GM21423 (cell line): Measurements from ENCODE around the gene EOGT.

Experiments
- ATAC-seq: cut with Tn5 transposase; IDR thresholded peaks from one replicate; pipeline ENCODE4 v1.9.1; 2021; ENCODE audit warnings: mild to moderate bottlenecking, moderate library complexity; ENCODE audit not compliant: unreplicated experiment

The EOGT gene

GRCh38 chr3:69009559-69010410, 3.7 kb downstream of the EOGT start:
- no peak for ATAC-seq

DNA sequence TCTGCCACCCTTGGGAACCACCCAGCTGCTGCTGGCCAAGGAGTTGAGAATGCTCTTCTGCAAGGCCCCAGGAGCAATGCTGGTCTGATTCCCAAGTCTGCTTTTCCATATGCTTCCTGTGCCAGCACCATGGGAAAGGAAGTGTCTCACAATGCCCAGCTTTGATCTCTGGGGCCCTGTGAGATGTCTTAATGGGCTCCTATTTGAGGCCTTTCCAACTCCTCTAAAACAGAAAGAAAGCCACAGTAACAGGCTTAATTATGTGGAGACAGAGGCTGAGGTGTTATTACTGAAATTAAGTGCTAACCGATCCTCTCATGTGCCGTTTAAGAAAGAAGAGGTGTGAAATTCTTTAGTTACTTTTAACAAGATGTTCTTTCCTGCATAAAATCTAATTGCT, 4.5 kb downstream of the EOGT start:
- no peak for ATAC-seq

GRCh38 chr3:69005791-69006482, 7.5 kb downstream of the EOGT start:
- no peak for ATAC-seq

- no peak for ATAC-seq
Measured at GRCh38 chr3:69005071-69005790, 8.3 kb downstream of the EOGT start.

GRCh38 chr3:69004138-69004537, 9.3 kb downstream of the EOGT start:
- ATAC-seq, result no peak

- no peak for ATAC-seq
Measured at GRCh38 chr3:68999605-69000004, 13.9 kb downstream of the EOGT start.

DNA sequence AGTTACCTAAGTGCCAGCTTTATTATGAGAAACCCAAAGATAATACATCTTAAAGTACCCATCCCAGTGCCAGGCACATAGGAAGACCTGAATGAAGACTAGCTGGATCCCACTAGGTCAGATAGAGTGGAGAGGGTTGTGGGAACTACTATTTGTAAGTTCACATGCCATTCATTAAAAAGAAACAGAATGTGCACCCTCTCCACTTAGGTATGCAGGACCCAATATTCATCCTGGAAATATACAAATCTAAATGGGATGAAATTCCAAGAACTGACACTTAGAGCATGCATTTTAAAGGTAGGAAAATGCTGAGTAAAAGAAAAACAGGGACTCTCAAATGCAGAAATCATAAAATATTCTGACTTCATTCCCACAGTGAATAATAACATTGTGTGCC, 14.3 kb downstream of the EOGT start:
- ATAC-seq, result no peak

DNA sequence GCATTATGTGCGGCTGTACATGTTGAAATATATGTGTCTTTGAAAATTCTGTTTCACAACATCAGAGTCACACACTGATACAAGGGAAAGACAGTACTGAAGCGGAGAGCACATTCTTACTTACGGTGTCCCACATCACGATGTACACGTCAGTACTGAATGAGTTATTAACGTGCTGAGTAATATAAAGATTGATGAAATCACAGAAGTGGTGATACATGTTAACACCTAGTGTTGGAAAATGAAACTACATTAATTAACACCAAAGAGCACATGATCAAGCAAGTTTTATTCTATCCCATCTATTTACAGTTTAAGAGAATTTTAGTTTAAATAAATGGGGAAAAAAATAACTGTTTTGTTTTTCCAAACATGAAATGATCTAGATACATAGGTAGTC, 15.6 kb downstream of the EOGT start:
- no peak for ATAC-seq

DNA sequence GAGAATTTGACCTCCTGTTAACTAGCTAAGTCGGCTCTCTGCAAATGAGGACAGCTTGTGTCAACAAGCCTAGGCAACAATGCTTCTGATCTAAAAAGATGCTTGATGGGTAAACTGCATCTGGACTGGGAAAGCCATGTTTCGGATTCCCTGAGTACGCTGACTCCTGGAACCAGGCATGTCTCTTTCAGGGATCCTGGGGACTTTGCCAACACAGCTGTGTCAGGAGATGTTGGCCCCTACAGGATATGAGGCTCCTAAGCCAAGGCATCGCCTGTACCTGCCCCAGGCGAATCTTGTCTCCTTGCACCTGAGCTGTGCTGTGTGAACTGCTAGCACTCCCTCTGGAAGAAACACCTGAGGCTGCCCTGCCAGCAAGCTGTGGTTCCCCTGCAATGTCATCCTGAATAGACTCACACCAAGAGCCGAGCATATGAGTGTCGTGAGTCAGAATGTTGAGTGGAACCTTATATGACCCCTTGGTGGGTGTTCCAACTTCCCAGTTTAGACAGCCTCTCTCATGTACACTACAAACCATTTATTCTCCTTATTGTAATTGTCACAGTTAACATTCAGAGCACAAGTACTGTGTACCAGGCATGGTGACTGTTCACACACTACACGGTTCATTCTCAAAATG, 17.0 kb downstream of the EOGT start:
- ATAC-seq, result no peak

DNA sequence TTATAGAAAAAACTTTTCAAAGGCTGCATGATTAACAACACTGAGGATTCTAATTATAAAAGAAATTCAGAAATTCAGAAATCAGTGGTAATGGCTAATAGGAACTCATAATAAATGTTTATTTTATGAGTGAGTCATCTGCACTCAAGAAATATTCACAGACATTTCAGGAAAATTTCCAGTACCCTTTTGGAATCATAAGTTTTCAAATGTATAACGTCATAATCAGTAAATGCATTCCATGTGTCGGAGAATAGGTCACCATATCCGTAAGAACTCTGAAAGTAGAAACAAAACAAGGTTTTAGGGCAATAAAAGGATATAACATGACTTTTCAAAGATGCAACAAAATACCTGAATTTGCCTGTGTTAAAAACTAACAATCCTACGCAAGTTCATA, 24.7 kb downstream of the EOGT start:
- no peak for ATAC-seq

- no peak for ATAC-seq
Measured at GRCh38 chr3:68987322-68987721, 26.2 kb downstream of the EOGT start.

DNA sequence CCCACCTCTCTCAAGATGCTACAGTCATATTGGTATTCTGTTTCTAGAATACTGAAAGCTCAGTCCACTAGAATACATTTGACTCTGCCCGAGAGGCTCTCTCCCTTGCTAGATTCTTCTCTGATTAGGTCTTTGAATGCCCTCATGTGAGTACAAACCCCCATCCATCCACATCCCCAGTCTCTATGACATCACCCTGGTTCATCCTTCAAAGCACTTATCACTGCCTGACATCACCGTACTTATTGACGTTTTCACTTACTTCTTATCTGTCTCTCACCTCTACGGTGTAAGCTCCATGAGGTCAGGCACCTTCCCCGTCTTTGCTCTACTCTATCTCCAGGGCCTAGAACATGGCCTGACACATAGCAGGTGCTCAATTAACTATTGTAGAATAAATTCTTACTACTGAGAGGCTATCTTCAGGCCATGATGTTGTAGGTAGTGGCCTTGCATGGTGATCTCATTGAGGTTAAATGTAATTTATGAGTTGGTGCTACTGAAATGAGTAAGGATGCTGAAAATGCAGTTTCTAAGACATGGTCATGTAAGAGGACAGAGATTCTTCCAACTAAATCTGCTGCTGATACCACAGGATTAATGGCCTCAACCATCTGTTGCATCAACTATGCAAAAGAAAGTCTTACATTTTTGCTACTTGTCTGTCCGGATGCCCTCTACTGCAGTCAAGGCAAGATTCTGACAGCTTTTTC, 26.8 kb downstream of the EOGT start:
- ATAC-seq, result no peak

DNA sequence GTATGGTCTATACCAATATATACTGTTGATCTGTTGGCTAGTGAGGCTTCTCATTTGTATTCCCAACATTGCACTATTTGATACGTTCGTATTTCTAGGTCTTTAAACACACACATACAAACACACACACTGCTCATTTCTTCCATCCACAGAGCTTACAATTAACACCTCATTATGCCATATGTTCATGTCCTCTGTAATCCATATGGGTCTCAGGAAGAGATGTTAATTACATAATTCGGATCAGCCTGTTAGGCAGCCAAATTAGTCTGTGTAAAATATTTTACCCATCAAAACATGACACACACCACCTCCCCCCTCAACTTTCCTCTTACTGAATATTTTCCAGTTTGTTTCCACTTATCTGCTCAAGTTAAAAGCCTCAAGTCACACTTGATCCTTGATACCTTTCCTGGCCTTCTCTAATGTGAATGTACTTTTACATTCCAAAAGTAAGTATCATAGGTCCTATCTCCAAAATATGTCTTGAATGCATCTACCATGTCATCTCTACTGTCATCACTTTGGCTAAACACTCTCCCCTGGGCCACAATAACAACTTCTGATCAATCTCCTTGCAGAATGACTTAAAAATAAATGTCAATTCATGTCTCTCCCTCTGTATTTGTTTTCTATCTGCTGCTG, 28.2 kb downstream of the EOGT start:
- ATAC-seq, result no peak

DNA sequence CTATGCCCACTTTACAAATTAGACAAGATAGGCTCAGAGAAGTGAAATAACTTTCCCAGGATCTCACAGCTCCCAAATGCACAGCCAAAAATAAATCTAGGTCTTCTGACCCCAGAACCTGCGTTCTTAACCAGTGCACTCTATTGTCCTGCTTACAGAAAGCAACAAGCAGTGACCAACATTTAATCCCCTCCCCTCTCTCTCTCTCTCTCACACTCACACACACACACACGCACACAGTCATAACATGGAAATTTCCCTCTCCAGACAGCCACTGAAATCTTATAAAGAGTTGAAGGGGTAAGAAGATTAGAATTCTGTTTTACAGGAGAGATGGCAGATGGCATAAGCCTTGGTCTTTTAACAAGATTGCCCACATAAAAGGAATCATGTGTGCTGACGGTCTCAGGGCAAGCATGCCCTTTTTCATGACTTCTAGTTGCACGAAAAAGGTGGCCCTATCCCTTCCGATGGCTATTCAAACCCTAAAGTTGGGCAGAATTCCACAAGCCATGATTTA, 29.4 kb downstream of the EOGT start:
- ATAC-seq, result no peak

DNA sequence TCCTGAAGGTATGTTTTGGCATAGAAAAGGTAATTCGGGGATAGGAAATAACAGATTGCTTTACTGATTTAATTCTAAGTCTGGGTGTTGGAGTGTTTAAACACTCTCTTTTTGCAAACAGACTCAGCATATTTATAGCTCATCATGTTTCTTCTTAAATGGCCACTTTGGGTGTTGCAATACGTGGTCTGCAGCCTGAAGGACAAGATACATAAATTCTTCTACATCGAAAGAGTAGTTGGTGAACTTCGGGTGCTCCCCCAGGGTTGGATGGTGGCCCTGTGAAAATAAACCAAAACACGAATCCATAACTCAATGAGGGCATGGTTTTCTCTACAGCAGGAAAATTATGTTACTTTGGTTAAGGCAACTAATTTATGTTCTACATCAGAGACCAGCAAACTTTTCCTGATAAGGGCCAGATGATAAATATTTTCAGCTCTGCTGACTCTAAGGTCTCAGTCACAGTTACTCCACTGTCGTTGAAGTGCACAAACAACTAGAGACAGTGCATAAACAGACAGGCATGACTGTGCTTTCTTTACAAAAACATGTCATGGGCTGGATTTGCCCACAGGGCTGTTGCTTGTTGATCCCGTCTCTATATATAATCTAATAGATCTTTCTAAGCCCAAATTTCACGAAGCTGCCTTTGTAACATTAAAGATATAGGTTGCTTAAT, 35.9 kb downstream of the EOGT start:
- no peak for ATAC-seq

DNA sequence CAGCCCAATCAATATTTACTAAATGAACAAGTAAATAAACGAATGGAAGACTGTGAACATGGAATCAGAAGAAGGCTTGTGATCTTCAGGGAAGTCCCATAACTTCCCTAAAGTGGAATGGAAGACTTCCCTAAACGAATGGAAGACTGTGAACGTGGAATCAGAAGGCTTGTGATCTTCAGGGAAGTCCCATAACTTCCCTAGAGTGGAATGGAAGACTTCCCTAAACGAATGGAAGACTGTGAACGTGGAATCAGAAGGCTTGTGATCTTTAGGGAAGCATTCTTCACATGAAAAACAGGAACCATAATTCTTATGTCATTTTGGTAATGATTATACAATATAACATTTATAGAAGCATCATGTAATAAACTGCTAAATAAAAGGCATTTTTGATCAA, 38.8 kb downstream of the EOGT start:
- ATAC-seq, result no peak

- no peak for ATAC-seq
Measured at GRCh38 chr3:68973639-68974038, 39.8 kb downstream of the EOGT start.

- ATAC-seq, result peak; percentile 63
Measured at GRCh38 chr3:68972358-68972979, 41.0 kb downstream of the EOGT start.

DNA sequence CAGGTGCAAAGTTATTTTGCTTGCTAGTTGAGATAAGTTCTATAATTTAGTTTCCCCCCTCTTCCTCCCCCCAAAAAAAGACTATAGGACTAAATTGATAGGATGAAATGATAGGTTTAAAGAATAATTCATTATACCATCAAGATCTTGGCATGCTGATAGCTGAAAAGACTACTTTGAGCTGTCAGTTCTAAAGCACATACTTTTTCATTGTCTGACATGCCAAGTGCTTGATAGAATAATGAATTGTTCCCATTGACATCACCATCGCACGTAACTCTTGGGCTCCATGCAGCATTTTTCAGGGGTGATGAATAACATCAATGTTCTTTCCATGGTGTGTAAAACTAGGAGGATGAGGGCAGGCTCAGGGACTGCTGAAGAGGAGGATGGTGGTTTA, 48.8 kb downstream of the EOGT start:
- ATAC-seq, result no peak
